ENCODE results near the gene RTL3. TPM values are rescaled to one million over a fixed set of nuclear protein-coding genes. Genes with fewer than 3 reads are reported as not detected.
"Not testable (repeated sequence)": the region's sequence is repeated elsewhere in the genome, so short reads cannot be mapped to it uniquely, and the experiment has no call there.

Gene RTL3
- total RNA-seq, 1 donor from 2014 or later = 0.06 TPM

- TF ChIP-seq, protein P1, sequence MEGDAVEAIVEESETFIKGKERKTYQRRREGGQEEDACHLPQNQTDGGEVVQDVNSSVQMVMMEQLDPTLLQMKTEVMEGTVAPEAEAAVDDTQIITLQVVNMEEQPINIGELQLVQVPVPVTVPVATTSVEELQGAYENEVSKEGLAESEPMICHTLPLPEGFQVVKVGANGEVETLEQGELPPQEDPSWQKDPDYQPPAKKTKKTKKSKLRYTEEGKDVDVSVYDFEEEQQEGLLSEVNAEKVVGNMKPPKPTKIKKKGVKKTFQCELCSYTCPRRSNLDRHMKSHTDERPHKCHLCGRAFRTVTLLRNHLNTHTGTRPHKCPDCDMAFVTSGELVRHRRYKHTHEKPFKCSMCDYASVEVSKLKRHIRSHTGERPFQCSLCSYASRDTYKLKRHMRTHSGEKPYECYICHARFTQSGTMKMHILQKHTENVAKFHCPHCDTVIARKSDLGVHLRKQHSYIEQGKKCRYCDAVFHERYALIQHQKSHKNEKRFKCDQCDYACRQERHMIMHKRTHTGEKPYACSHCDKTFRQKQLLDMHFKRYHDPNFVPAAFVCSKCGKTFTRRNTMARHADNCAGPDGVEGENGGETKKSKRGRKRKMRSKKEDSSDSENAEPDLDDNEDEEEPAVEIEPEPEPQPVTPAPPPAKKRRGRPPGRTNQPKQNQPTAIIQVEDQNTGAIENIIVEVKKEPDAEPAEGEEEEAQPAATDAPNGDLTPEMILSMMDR (conservative IDR thresholded peaks at IDR 0.05; ENCODE audit: low read depth, low read length) = no peak
- peak; percentile 71 for DNase-seq (ENCODE audit: low read depth)
- H3K4me3 ChIP-seq (ENCODE audit: low read depth, low read length) = no peak overlapping the region
Observed at GRCh38 chrX:78653118-78653822, 5.9 kb downstream of the RTL3 start.

DNA sequence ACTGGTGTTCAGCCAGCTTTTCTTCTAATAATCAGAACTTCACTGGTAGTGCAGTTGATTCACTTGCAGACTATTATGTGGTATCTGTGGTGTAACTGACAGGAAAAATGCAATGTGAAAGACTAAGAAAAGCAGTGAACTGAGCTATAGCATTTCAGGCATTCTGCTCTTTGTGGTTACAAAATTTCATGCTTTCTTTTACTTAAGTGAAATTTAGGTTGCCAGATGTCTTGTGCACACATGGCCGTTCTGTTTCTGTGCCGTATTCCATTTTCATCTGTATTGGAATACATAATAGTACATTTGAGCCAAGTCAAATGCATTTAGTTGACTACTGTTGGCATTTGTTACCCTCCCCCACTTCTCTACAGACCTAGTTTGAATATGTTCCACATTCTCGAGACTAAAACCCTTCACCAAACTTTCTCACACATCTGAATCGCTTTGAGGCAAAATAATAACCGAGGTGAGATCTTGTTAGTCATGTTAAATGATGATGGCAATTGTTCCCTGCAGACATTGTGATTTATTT, 8.2 kb downstream of the RTL3 start:
- TF ChIP-seq, protein P1 (conservative IDR thresholded peaks at IDR 0.05; ENCODE audit: low read depth, low read length) = no peak
- H3K4me3 ChIP-seq (ENCODE audit: low read depth, low read length) = no peak overlapping the region
- DNase-seq (ENCODE audit: low read depth) = peak; percentile 26

DNA sequence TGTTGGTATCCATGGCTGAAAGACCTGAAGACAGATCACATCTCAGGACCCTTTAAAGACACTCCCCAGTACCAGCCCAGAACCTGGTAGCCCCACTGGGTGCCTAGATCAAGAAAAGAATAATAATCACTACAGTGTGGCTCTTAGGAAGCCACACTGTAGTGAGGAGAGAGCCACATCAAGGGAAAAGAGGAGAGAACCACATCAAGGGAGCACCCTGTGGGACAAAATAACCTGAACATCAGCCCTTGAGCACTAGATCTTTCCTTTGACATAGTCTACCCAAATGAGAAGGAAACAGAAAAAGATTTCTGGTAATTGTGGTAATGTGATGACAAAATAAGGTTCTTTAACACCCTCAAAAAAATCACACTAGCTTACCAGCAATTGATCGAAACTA, 15.3 kb downstream of the RTL3 start:
- no peak overlapping the region for H3K4me3 ChIP-seq (ENCODE audit: low read depth, low read length)
- TF ChIP-seq, protein P1 (conservative IDR thresholded peaks at IDR 0.05; ENCODE audit: low read depth, low read length) = no peak
- DNase-seq (ENCODE audit: low read depth) = no peak

DNA sequence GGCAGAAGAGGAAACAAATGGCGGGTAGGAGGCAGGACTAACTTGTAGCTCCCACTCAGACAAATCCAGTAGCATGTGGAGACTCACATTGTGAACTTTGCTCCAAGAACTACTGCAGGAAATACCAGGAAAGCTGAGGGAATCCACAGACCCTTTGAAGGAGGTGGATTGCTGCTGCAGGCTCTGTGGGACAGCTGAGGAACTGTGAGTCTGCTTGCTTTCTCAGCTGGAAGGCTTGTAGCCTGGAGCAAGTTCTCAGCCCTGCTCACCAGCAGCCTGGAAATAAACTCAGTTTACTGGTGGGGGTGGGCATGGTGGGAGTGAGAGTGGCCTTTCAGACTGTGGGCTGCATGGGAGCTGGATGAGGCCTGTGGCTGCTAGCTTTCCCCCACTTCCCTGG, 16.0 kb downstream of the RTL3 start:
- H3K4me3 ChIP-seq (ENCODE audit: low read depth, low read length) = no peak overlapping the region
- TF ChIP-seq, protein P1 (conservative IDR thresholded peaks at IDR 0.05; ENCODE audit: low read depth, low read length) = no peak
- DNase-seq (ENCODE audit: low read depth) = no peak

DNA sequence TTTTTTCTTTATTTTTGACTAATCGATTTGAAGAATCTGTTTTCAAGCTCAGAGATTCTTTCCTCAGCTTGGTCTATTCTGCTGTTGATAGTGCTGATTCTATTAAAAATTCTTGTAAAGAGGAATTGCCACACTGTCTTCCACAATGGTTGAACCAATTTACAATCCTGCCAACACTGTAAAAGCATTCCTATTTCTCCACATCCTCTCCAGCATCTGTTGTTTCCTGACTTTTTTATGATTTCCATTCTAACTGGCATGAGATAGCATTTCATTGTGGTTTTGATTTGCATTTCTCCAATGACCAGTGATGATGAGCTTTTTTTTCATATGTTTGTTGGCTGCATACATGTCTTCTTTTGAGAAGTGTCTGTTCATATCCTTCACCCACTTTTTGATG, 23.0 kb downstream of the RTL3 start:
- DNase-seq (ENCODE audit: low read depth); H3K4me3 ChIP-seq (ENCODE audit: low read depth, low read length): not testable (repeated sequence)

DNA sequence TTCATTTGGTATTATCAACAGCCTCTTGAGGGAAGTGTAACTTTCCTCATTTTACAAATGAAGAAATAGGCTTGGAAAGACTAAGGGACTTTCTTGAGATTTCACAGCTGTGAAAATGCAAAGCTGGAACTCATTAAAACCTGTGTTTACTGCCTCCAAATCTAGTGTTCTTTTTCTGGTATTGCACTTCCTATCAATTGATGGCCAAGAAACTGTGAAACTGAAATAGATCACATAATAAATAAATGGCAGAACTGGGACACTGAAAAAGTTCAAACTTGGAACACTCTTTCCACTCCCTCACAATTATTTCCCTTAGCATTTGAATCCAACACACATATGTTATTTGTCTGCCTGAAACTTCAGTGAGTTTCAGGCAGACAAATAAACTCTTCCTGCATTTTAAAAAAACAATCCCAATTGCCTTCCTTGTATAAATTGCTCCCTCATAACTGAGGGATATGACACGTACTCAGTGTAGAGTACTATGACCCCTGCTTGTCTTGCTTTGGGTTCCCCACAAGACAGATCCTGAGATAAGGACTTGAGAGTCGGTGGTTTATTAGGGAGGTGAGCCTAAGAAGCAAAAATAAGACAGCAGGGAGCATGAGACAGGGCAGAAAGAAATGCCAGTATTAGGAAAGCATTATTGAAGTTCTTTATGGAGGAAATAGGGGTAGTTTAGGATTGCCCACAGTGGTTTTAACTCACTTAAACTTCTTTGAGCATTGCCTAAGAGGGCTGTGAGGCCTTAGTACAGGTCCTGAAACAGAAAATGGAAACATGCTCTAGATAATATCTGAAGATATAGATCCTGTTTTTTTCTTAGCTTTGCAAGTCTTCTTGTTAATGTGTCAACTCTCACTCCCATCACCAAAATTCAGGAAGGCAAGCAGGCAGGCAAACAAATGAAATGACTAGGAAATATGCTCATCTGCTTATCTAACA, 33.9 kb downstream of the RTL3 start:
- H3K4me3 ChIP-seq (ENCODE audit: low read depth, low read length) = no peak overlapping the region
- TF ChIP-seq, protein P1 (conservative IDR thresholded peaks at IDR 0.05; ENCODE audit: low read depth, low read length) = no peak
- no peak for DNase-seq (ENCODE audit: low read depth)

DNA sequence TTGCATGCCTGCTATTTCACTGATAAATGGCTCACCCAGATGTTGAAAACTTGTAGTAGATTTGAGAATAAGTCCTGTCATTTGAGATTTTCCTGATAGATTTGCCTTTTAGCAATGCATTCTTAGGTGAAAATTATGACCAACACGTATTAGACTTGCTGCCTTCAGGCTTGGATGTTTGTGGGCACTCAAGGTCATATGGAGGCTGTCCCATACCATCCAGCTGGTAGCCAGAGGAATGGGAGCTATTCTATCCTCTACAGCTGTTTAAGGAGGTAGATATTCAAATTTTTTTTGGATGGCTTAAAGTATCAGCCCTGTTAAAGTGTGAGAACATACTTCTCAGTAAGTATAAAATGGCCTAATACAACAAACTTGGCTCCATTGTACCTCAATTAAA, 34.7 kb downstream of the RTL3 start:
- no peak overlapping the region for H3K4me3 ChIP-seq (ENCODE audit: low read depth, low read length)
- no peak for DNase-seq (ENCODE audit: low read depth)
- TF ChIP-seq, protein P1 (conservative IDR thresholded peaks at IDR 0.05; ENCODE audit: low read depth, low read length) = no peak

Measured in epithelial cell of proximal tubule (primary cell).